ENCODE results near the gene DIDO1. TPM values are rescaled to one million over a fixed set of nuclear protein-coding genes. Genes with fewer than 3 reads are reported as not detected.

Gene DIDO1
- total RNA-seq, 4 donors from 2014 or later = 40.6 to 64.4 (median 54.1) TPM

DNA sequence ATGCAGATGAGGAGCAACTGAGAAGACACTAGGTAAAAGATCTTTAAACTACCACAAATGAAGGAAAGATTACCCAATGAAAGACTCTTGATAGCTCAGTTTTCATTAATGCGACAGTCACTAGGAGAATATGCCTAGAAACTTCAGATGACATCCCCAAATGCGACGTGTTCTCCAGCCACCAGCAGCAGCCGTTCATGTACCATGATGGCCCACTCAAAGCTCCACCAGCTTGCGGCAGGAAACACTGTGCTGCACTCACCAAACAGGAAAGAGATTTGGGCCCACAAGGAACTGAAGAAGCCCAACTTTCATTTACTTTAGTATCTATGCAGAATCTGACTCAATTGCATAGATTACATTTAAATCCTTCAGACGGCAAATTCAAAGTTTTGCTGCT is 7.5 kb downstream of the DIDO1 start:
- no peak for TF ChIP-seq CTCF (IDR thresholded peaks at IDR 0.05)
- DNase-seq (ENCODE audit: low spot score) (no peak), ATAC-seq (ENCODE audit: low FRiP score) (no peak)

GRCh38 chr20:62918147-62918546 is 8.2 kb downstream of the DIDO1 start:
- DNase-seq (ENCODE audit: low spot score) = no peak

GRCh38 chr20:62917720-62918119 is 8.6 kb downstream of the DIDO1 start:
- TF ChIP-seq CTCF (IDR thresholded peaks at IDR 0.05) = no peak
- ATAC-seq (ENCODE audit: low FRiP score) (no peak), DNase-seq (ENCODE audit: low spot score) (no peak)

More at GRCh38 chr20:62918147-62918546, 8.2 kb downstream of the DIDO1 start:
- ATAC-seq (ENCODE audit: low FRiP score) = no peak
- no peak for TF ChIP-seq CTCF (IDR thresholded peaks at IDR 0.05)

GRCh38 chr20:62916703-62917476 is 9.4 kb downstream of the DIDO1 start:
- no peak for ATAC-seq (ENCODE audit: low FRiP score)
- TF ChIP-seq CTCF (IDR thresholded peaks at IDR 0.05) = no peak
- DNase-seq (ENCODE audit: low spot score) = no peak

DNA sequence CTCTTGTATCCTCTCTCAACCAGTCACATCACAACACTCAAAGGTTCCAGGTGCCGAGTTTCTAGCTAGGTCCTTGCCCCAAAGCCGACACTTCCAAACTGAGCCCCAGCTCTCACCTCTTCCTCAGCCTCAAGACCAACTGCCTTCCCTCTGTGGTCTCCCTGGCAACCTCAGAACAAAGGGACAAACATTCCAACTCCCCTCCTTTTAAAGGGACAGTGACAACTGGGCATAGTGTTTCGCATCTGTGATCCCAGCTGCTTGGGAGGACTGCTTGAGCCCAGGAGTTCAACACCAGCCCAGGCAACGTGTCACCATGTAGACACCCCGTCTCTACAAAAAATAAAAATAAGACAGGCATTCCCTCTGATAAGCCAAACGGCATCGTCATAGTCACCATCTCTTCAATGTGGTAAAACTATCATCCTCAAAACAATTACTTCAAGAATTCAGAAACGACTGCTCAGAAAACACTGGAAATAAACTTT is 11.3 kb downstream of the DIDO1 start:
- ATAC-seq (ENCODE audit: low FRiP score) = no peak
- TF ChIP-seq CTCF (IDR thresholded peaks at IDR 0.05) = no peak
- DNase-seq (ENCODE audit: low spot score) = no peak

GRCh38 chr20:62914436-62914835 is 11.9 kb downstream of the DIDO1 start:
- ATAC-seq (ENCODE audit: low FRiP score) = no peak
- no peak for TF ChIP-seq CTCF (IDR thresholded peaks at IDR 0.05)
- DNase-seq (ENCODE audit: low spot score) = no peak

GRCh38 chr20:62913043-62913630 is 13.2 kb downstream of the DIDO1 start:
- no peak for ATAC-seq (ENCODE audit: low FRiP score)
- TF ChIP-seq CTCF (IDR thresholded peaks at IDR 0.05) = no peak
- DNase-seq (ENCODE audit: low spot score) = no peak
